ENCODE measurements around the gene AACS.
"Not testable (repeated sequence)": the region's sequence is repeated elsewhere in the genome, so short reads cannot be mapped to it uniquely, and the experiment has no call there.

The AACS gene

DNA sequence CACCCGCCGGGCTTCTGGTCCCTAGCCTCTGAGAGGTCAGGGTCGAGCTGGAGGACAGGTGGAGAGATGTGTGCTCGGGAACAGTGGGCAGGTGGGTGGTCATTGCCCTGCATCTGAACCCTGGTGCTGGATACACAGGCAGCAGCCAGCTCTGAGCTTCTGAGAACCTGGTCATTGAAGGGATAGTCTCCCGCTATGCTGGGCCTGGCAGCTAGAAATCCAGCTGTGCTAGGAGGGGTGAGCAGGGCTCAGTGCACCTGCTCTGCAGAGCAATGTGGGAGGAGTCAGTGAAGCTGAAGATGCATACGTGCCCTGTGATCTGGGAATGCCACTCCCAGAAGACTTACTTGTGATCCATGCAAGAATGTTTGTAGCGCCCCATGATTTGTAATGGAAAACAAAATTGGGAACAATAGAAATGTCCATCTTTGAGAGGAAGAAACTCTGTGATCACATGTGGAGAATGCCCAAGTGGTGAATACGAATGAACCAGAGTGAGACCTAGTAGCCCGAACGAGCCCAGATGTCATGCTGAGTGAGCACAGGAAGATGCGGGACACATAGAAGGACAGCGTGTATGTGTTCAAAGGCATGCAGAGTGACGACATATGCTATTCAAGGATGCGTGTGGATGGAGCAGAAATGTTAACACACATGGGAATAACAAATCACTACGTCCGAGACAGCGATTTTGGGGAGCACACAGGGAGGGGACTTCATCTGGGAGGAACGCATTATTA lies 63.4 kb downstream of the AACS start:
- DNase-seq = no peak

DNA sequence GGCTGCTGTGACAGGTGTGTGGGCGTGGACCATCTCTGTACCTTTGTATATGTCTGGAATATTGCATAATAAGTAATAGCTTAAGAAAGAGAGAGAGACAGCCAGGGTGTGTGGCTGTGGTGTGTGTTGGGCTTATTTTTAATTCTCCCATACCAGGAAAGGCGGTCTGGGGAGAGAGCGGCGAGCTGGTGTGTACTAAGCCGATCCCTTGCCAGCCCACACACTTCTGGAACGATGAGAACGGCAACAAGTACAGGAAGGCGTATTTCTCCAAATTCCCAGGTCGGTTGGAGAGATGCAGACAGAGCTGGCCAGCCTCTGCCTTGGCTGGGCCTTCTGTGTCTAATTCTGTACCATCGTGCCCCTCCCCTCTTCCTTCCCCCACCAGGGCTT lies 63.9 kb downstream of the AACS start:
- no peak for DNase-seq

DNA sequence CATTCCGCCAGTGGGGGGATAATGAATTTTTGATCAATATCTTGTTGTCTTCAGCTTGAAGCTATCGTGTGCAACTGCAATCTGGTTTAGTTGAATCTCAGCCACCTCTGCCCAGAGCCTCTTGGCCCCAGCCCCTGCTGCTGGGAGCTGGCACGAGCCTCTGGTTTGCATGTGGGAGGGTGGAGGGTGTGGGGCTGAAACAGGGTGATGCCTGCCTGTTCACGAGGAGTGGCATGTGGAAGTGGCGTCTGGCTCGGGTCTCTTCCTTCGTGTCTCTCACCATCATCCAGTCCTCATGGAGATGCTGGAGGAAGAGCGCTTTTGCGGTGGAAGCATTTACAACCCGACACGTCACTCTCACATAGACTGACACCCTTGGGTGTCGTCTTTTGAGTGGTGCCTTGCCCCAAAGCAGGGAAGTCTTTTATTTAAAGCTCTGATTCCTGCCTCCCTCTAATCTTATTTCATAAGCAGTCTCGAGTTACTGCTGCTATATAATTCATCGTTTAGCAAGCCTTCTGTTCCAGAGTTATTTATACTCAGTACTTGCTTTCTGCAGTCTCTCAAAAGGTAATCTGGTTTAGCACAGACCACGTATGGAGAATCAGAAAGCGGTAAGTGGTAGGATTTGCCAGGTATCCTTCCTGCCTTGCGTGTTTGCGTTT lies 64.5 kb downstream of the AACS start:
- no peak for DNase-seq

DNA sequence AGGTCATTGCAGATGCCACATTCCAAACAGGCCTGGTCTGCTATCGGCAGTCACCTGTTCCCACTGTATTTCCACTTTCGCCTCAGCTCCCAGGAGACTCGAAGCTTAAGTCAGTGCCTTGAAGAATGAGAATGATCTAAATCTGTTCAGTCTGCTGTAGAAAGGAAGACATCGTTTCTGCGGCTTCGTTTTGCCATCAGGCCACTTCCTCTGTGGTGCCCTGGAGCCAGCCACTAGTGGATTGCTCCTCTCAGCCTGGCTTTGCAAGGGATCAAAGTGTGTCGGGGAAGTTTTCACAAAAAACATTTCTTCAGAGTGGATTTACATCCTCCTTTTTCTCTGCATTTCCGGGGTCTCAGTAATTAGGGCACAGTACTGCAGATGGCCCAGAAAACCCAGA lies 66.7 kb downstream of the AACS start:
- DNase-seq = no peak

DNA sequence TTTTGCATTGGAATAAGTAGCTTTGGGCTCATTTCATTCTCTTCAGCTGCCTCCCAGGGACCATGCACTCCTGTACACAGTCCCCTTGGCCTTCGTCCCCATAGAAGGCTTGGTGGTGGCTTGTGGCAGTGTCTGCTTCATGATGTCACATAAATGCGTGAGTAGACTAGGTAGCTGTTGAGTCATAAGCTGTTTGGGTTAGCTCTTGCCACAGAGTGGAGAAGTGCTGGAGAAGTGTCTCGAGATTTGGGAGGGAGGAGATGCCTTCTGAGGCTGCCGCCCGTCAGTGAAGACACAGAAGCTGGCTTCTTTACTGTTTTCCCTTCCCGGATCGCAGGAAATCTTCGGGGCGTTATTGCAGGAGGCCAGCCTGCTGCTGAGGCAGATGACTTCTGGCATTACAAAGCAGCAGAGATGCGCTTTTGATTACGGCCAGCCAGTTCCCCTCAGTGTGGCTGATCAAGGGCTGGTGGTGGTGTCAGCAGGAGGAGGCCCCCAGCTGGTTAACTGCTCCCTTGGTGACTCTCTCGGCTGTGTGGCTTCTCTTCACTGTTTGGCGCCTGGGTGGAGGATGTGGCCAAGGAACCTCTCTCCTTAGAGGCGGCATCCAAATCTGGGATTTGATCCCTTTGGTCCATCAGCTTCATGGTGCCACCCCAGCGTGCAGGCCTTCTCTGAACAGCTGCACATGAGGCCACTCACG lies 67.6 kb downstream of the AACS start:
- DNase-seq = no peak

DNA sequence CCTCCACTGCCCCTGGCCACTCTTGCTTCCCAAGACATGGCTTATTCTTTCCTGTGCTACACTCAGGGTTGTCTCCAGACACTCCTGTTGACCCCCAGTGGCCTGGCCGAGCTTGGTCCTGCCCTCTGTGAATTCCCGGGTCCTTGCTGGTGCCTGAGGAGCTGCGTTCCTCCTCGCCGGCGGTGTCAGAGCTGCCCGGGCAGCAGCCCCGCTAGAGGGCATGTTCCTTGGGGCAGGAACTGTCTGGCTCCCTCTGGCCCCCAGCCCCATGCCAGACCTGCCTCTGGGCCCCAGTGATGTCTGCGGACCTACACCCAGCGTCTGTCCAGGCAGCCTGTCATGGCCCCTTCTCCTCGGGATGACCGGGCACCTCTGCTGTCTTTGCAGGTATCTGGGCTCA lies 68.4 kb downstream of the AACS start:
- no peak for DNase-seq

DNA sequence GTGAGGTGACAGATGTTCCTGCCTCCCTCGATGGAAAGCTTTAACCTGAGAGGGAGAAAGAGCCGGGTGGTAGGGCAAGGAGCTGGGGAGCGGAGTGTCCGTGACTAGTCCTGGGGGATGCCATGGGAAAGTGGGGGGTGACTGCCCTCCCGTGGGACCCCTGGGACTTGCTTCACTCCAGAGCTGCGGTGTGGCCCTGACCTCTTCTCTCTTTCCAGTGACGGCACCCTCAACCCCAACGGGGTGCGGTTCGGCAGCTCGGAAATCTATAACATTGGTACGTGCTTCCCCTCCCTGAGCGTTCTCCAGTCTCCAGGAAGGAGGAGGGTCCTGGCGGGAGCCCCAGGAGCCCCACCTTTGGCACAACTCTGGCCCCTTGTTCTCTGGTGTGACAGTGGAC lies 69.3 kb downstream of the AACS start:
- no peak for DNase-seq

DNA sequence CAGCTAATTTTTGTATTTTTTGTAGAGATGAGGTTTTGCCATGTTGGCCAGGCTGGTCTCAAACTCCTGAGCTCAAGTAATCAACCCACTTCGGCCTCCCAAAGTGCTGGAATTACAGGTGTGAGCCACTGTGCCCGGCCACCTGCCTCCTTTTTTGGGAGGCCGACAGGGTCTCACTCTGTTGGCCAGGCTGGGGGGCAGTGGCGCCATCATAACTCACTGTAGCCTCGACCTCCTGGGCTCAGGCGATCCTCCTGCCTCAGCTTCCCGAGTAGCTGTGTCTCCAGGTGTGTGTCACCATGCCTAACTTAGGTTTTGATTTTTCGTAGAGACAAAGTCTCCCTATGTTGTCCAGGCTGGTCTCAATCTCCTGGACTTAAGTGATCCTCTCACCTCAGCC lies 70.7 kb downstream of the AACS start:
- no peak for DNase-seq

DNA sequence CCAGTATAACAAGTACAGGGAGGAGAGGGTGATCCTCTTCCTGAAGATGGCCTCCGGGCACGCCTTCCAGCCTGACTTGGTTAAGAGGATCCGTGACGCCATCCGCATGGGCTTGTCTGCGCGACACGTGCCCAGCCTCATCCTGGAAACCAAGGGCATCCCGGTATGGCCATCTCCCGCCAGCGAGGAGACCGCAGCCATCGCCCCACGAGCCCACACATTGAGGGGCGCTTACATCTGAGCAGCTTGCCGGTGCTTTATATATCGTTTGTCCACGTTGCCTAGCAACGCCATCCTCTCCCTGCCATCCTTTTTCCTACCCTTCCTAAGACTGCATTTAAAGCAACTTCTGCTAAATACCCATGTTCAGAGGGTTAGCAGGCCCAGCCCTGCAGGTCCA lies 71.5 kb downstream of the AACS start:
- no peak for DNase-seq

DNA sequence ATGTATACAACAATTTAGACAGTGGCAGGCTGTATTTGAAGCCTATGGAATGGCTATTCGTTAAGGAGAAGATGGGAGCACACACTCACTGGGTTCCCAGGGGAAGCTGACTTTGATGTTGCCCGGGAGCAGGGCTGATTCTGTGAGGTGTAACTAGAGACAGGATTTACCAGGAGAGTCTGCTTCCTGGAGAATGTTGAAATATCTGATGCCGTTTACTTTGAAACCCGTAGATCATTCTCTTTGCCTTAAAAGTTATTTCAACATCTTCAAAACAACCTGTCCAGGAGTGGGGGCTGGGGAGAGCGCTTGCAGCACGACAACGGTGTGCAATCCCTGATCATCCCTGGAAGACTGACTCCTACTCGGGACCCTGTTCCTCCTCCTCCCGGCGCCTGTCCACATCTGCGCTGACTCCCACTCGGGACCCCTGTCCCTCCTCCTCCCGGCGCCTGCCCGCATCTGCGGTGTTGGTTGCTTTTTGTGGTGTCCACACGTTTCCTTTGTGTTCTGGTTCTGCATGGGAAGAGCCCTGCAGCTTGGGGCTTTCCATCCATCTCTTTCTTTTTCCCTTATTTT lies 72.6 kb downstream of the AACS start:
- DNase-seq = no peak

DNA sequence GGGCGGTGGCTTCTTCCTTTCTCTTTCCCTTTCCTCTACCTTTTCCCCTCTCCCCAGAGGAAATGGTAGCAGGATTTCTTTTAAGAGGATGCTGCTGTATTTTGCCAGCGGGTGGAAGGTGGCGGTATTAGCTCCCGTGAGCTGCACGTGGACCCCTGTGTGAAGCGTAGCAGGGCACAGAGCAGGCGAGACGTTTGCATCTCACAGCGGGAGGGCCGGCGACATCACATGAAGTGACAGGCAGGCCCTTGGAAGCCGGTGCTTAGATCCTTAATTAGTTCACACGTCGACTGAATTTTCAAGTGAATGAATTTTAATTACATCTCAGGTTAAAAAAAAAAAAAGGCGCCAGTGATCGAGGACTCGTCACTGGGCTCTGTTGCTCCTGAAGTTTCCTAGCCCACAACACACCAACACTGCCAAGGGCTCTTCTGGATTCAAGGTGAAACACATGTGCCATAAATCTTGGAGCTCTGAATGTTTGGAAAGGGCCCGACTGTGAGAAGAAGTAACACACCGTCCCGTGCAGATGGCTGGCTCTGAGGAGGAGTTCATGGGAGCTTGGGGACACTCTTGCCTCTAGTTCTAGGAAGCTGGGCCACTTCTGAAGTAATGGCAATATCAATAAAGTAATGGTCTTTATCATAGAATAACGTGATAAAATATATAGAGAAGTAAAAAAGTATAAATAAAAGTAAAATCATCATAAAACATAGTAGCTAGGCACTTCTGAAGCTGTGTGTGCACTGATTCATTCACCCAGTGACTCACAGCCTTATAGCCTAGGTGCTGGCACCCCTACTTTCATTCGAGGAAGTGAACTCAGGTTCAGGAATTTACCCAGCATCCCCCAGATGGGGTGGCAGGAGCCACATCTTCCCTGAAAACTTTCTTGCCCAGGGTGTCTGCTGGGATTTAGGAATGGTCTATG lies 75.3 kb downstream of the AACS start:
- no peak for DNase-seq

DNA sequence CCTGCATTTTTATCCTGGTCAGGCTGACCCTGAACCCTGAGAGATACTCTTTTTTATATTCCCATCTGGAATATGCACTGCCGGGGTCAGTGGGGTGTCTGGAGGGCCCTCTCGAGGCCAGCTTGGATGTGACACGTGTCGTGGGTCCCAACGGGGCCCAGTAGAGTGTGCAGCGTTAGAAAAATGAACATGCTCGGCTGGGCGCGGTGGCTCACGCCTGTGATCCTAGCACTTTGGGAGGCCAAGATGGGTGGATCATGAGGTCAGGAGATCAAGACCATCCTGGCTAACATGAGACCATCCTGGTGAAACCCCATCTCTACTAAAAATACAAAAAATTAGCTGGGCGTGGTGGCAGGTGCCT lies 76.0 kb downstream of the AACS start:
- not testable (repeated sequence) for DNase-seq

DNA sequence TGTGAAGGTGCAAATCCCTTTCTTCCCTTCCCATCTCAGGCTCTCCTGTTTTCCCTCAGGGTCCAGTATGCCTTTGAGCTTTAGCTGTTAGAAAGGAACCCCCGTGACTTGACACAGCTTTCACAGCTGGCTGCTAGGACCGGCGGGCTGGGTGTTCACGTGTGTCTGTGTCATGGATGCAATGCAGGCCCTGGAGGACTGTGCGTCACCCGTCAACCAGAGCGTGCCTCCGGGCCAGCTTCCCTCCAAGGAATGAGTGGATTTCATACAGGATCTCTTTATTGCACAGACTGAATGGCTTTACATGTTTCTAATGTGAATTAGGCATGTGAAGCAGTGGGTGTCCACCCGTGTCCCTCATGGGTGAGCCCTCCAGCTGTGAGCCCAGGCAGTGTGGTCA lies 77.4 kb downstream of the AACS start:
- DNase-seq = no peak

DNA sequence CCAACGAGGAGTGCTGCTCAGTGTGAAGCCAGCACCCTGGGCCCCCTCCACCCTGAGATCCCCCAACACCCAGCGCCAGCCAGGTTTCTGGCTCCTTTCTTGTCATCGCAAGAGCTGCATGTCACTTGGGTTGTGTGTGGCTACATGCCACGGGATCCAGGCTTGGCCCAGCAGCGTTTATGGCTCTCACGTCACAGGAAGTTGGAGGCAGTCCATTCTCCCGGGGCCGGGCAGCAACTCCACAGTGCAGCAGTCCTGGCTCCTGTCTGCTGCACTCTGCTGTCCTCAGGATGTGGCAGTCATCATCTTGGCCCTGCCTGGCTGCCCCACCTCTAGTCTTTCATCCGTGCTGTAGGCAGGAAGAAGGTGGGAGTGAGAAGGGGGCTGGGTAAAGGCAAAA lies 78.3 kb downstream of the AACS start:
- no peak for DNase-seq

DNA sequence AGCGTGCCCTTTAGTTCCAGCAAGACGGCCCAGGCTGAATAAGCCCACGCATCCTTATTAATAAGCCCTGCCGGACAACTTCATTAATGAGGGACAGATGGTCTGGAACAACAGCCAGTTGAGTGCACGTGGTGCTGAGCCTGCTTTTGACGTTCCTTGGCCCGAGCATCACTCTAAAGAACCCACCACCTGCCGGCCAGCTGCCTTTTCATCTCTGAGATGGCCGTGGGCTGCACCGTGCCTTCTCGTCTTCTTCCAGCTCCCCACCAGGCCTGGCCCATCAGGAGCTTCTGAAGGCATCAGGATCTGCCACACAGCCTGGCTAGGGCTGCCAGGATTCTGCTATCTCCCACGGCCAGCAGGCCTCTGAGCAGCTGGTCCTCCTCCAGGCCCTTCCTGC lies 80.0 kb downstream of the AACS start:
- no peak for DNase-seq

DNA sequence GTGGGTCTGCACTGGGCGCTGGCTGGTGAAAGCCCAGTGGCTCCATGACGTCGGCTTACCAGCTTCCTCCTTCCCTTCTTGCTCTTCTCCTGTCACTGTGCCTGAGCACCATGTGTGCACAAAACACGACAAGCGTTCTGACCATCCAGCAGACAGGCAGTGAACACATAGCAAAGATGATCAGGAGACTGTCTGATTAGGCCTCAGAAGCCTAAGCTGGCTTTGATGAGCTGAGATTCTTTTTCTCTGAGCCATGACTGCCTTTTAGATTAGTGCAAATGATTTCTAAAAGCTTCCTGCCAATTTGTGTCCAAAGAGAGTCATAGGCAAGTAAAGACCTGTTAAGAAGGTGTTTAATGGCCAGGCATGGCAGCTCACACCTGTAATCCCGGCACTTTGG lies 83.1 kb downstream of the AACS start:
- DNase-seq = no peak

DNA sequence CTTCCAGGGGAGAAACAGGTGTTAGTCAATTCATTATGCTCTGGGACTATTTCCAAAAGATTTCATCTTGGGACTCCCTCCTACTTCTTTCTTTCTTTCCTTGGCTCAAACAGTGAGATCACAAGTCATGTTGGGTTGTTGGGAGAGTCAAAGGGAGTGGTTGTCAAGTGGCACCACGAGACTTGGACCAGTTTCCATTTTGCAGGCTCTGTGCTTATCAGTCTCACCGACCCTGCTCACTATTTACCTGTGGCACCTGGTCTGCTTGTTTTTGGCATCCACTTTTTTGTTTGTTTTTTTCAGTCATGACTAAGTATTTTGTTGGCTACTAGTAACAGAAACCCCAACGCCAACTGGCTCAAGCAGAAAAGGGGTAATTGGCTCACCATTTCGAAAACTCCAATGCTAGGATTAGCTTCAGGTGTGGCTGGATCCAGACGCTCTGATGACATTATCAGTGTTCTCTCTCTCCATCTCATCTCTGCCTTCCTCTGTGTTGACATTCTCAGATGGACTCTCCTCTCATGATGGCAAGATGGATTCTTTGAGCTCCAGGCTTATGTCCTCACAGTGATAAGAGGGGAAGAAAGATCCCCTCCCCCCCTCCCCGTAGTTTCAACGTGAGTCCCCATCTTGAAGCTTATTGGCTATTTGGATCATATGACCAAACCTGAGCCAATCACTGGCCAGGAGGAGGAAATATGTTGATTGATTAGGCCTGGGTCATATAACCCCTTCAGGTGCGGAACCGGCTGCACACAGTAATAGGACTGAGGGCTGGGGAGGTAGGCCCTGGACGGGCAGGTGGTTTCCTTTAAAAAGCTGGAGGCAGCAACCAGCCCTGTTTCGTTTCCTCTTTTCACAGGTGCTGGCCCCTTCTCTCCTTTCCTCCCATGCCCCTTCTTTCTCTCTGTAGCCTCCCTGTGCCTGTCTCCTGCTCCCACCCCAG lies 84.2 kb downstream of the AACS start:
- DNase-seq = no peak

DNA sequence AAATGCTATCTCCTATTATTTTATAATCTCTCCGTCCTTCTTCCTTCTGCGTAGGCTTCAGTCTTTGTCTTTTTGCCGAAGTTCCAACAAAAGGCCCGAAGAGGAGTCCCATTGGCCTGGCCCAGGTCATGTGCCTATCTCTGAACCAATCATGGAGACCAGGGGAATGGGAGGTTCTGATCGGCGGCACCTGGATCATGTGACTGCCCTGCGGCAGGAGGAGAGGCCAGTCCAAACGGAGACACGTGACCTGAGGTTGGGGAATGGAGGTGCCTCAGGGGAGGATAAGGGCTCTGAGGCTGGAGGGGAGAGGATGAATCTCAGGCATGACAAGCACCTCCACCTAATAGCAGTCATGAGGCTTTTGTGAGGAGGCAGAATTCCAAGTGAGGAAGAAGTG lies 86.0 kb downstream of the AACS start:
- no peak for DNase-seq

DNA sequence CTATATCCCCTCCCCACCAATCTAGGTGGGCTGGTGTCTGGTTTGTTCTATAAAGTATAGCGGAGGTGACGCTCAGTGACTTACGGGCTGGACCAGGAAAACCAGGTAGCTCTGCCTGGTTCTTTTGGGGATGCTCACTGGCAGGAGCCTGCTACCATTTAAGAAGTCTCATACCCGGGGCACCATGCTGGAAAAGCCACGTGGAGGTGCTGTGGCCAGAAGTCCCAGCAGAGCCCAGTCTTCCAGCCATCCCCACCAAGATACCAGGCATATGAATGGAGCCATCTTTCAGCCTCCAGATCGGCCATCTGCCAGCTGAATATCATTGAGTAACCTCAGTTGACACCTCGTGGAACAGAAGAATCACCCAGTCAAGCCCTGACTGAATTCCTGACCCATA lies 87.2 kb downstream of the AACS start:
- DNase-seq = no peak

DNA sequence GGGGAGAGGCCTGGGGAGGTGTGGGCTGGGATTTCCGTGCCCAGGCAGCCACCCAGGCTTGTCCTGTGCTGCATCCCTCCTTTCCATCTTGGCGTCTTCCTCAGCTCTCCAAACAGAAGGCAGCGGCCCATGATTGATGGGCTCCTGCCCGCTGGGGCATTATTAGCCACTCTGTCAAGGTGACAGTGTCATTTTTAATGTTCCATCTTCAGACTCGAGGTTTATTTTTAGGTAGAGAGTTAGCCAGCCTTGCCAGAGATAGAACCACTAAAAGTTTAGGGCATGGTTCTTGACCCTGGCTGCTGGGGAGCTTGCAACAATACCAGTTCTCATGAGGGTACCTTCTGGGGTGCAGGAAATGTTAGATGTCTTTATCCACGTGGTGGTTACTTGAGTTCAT lies 90.1 kb downstream of the AACS start:
- no peak for DNase-seq

DNA sequence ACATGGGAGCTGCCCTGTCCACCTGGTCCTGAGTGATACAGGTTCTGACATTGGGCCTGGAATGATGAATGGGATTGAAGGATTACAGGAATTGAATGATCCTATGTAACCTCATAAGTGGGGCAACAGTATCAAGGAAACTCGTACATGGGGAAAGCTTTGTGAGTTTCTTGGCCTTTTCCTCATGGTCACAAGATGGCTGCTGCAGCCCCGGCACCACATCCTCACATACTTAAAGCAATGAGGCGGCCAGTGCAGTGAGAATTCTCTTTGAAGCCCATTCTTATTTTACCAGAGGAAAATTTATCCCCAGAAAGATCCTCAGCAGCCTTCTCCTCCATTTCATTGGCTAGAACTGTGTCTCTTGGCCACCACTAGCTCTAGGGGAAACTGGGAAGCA lies 91.9 kb downstream of the AACS start:
- no peak for DNase-seq

DNA sequence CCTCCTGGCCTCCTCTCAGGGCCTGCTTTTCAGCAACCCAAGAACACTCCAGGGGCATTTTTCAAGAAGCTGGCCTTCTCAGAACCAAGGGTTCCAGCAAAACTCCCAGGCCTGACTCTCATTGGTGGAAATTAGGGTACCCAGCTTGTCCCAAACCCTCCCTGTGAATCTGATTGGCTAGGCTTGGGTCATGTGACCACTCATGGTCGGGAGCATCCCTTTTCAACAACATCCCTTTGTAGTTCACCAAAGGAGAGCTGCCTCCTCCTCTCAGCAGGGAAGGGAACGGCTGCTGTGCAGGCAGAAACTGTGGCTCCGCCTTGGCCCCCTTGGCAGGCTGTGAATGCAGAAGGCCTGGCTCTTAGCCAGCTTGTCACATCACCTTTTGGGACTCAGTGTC lies 94.5 kb downstream of the AACS start:
- no peak for DNase-seq

All from stimulated activated CD4-positive, alpha-beta T cell treated with anti-CD3 and anti-CD28 coated beads, Interleukin-4, amount 100 ng/mL, for 1 hour (primary cell).